Lung (tissue), 12 donors: Measurements from ENCODE around the gene STAT3. TPM values are rescaled to one million over a fixed set of nuclear protein-coding genes. Genes with fewer than 3 reads are reported as not detected.

Source experiments
- ATAC-seq: fragments of 200-7000 bp; cut with Tn5 transposase; one replicate; pipeline ENCODE4 v1.9.1; 2020; ENCODE audit warnings: moderate number of reproducible peaks; ENCODE audit not compliant: insufficient read depth, low FRiP score
- DNase-seq, 3 donors: peaks; one replicate each; pipeline ENCODE4 v3.0.0-alpha.2; 2013 to 2017
- H3K27ac ChIP-seq, 2 donors: one replicate each; pipeline ENCODE4 v1.5.1; 2013; ENCODE audit warnings: mild to moderate bottlenecking in 2 of 2, moderate library complexity in 2 of 2, control low read depth in 1 of 2, inconsistent platforms in 1 of 2, low read depth in 1 of 2, low read length in 1 of 2
- H3K27me3 ChIP-seq, 3 donors: one replicate each; pipeline ENCODE4 v1.5.1; 2013; ENCODE audit warnings: low read length in 2 of 3; ENCODE audit not compliant: control insufficient read depth in 3 of 3, insufficient read depth in 3 of 3
- H3K36me3 ChIP-seq, 4 donors: one replicate each; pipeline ENCODE4 v1.5.1; 2013; ENCODE audit warnings: low read length in 4 of 4, mild to moderate bottlenecking in 1 of 4, moderate library complexity in 1 of 4; ENCODE audit not compliant: control insufficient read depth in 4 of 4, insufficient read depth in 4 of 4
- H3K4me1 ChIP-seq, 5 donors: one replicate each; pipeline ENCODE4 v1.5.1; 2013; ENCODE audit warnings: low read length in 5 of 5, mild to moderate bottlenecking in 2 of 5, moderate library complexity in 1 of 5; ENCODE audit not compliant: control insufficient read depth in 5 of 5, insufficient read depth in 5 of 5
- H3K4me3 ChIP-seq: one replicate; pipeline ENCODE4 v1.5.1; 2013; ENCODE audit warnings: mild to moderate bottlenecking, control low read depth, moderate library complexity
- H3K9ac ChIP-seq, 2 donors: one replicate each; pipeline ENCODE4 v1.5.1; 2013; ENCODE audit warnings: low read length in 2 of 2, control low read depth in 1 of 2; ENCODE audit not compliant: insufficient read depth in 1 of 2
- H3K9me3 ChIP-seq, 4 donors: one replicate each; pipeline ENCODE4 v1.5.1; 2013; ENCODE audit warnings: low read length in 3 of 4, mild to moderate bottlenecking in 1 of 4, moderate library complexity in 1 of 4; ENCODE audit not compliant: control insufficient read depth in 4 of 4, insufficient read depth in 3 of 4
- WGBS, 2 donors: extraction: QIAGEN DNeasy Blood & Tissue Kit; methylation state at CpG; one replicate each; pipeline ENCODE4 v1.1.7; 2013; 5-methylcytosine and 5-hydroxymethylcytosine counted together
- polyA plus RNA-seq, 2 donors: library from polyadenylated mRNA; stranded (reverse); fragments of 200-250 nt; gene quantifications; one replicate each; pipeline ENCODE4 v1.2.1, GENCODE V29; 2013
- total RNA-seq, 2 donors: library from RNA; depleted of rRNA in 1 of 2; stranded (reverse); fragments of >200 nt in 1 of 2; gene quantifications; one replicate each; pipeline ENCODE4 v1.2.1, GENCODE V29; 2014 to 2021
- TF ChIP-seq, protein P1 (sequence below): IDR thresholded peaks from 2 replicates; pipeline ENCODE4 v1.5.1; 2012; ENCODE audit warnings: mild to moderate bottlenecking; ENCODE audit errors: control extremely low read depth, extremely low read depth
- donor health status: control.
- donor health status: control.
- donor health status: Bipolar disorder and iron deficiency.
- donor health status: healthy.
- donor health status: DM: yes; HTN: yes; CAD: no.

Gene STAT3
- total and polyA plus RNA-seq, 4 donors, result 69.9 to 297 (median 239) TPM

DNA sequence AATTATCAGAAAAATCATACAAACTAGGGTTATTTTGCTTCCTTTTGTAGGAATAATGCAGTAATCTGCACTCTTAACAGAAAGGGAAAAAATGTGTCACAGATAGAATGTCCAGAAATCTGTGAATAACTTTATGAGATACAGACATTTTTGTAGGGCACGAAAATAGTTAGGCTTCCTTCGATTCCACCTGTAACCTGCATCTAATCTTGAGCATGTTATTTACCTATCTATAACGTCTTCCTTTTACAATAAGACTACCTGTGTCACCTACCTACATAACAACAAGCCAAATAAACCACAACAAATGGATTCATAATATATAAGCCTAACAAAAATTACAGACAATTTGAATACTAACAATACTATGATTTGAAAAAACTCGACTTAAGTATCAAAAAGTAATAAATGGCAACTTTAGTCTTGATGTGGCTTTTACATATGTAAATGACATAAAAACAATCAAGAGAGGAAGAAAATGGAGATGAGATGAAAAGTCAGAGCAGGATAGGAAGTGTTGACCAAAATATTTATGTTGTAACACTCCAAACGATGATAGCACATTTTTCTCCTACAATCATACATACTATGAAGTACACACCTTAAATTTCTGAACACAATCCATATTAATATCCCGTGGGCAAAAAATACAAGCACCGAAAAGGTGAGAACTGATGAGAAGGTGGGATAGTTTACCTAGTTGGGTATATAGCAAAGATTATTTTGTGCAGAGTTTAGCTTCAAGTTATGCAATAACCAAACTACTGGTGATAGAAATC is 114.6 kb downstream of the STAT3 start:
- 57 to 58% methylated on average over 7 of the region's 7 CpGs for WGBS, 2 donors
- DNase-seq, result no peak
- Histone ChIP-seq H3K27ac (no peak overlapping the region), H3K4me1 (peaks cover 0 to 22% (median 14%) of the 10 kb centered on the region in 5 donors), H3K27me3 (no peaks in the 10 kb centered on the region), H3K36me3 (no peaks in the 10 kb centered on the region), H3K9ac (no peak overlapping the region), H3K4me3 (no peak overlapping the region), H3K9me3 (no peaks in the 10 kb centered on the region)
- TF ChIP-seq, protein P1, sequence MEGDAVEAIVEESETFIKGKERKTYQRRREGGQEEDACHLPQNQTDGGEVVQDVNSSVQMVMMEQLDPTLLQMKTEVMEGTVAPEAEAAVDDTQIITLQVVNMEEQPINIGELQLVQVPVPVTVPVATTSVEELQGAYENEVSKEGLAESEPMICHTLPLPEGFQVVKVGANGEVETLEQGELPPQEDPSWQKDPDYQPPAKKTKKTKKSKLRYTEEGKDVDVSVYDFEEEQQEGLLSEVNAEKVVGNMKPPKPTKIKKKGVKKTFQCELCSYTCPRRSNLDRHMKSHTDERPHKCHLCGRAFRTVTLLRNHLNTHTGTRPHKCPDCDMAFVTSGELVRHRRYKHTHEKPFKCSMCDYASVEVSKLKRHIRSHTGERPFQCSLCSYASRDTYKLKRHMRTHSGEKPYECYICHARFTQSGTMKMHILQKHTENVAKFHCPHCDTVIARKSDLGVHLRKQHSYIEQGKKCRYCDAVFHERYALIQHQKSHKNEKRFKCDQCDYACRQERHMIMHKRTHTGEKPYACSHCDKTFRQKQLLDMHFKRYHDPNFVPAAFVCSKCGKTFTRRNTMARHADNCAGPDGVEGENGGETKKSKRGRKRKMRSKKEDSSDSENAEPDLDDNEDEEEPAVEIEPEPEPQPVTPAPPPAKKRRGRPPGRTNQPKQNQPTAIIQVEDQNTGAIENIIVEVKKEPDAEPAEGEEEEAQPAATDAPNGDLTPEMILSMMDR, result no peak
- ATAC-seq, result no peak

DNA sequence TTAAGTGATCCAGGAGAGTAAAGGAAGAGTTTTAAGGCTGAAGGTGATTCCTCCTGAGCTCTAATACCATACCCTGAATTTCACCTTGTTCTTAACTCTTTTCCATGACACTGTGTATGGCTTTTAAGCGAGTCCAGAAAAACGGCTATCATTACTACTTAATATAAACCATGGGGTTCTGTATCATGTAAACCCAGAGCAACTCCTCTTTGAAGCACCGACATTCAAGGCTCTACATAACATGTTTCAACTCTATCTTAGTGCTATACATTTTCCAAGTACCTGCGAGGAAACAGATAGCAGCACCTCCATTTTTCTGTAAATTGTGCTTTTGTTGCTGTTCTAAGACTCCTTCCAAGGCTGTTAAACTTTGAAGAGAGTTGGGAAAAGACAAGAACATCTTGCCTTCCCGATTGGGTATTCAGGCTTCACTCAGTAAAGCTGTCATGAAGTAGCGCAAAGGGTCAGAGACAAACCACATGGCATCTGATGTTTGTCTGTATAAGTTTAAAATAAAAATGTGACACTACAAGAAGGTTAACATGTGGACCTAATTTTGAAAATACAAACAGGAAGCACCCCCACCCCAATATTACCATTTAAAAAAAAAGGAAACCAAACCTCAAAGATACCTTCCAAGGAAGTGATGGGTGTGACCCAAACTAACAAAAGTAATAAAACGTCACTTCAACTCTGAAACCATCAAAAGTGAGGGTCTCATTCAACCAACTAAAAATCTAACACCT is 115.9 kb downstream of the STAT3 start:
- 65 to 70% methylated on average over 7 of the region's 7 CpGs for WGBS, 2 donors
- Histone ChIP-seq H3K9ac (no peak overlapping the region), H3K9me3 (no peaks in the 10 kb centered on the region), H3K4me1 (peaks cover 0 to 22% (median 15%) of the 10 kb centered on the region in 5 donors), H3K27me3 (no peaks in the 10 kb centered on the region), H3K4me3 (no peak overlapping the region), H3K36me3 (no peaks in the 10 kb centered on the region), H3K27ac (no peak overlapping the region)
- TF ChIP-seq, protein P1, result no peak
- DNase-seq, result no peak
- no peak for ATAC-seq

DNA sequence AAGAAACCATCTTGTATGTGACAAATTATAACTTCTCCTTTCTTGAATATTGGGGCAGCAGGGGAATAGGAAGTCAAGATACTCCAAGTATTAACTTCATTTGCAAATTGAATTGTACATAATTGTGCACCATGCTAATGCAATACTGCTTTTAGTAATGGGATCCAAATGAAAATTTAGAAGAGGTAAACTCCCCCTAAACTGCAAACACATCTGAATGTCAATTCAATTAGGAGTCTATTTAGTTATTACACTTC is 116.5 kb downstream of the STAT3 start:
- DNase-seq (no peak), ATAC-seq (no peak)
- H3K9me3 ChIP-seq, result no peaks in the 10 kb centered on the region
- H3K9ac ChIP-seq, result no peak overlapping the region
- H3K27ac ChIP-seq, result no peak overlapping the region
- no peak overlapping the region for H3K4me3 ChIP-seq
- no peaks in the 10 kb centered on the region for H3K36me3 ChIP-seq
- TF ChIP-seq, protein P1, result no peak
- H3K27me3 ChIP-seq, result no peaks in the 10 kb centered on the region
- H3K4me1 ChIP-seq, result peaks cover 0 to 22% (median 15%) of the 10 kb centered on the region in 5 donors
